GM19240 (cell line): ENCODE data around the gene IER2.
"Not testable (repeated sequence)": the region's sequence is repeated elsewhere in the genome, so short reads cannot be mapped to it uniquely, and the experiment has no call there.

Experiments
- DNase-seq: peaks from one replicate; pipeline ENCODE4 v3.0.0; 2011; ENCODE audit warnings: low spot score; ENCODE audit not compliant: insufficient read length

The IER2 gene

DNA sequence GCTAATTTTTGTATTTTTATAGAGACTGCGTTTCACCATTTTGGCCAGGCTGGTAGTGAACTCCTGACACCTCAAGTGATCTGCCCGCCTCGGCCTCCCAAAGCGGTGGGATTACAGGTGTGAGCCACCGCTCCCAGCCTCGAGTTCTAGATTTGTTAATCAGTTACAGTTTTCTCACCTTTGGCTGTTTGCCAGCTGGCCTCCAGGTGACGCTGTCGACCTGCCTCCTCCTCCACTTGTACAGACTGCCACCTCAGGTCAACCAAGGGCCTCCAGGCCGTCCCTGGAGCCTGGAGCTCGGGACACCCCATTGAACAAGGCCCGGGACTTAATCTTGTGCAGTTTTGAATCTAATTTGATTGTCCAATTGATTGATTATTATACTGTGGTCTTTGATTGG is 45.5 kb downstream of the IER2 start:
- DNase-seq: peak; percentile 81

DNA sequence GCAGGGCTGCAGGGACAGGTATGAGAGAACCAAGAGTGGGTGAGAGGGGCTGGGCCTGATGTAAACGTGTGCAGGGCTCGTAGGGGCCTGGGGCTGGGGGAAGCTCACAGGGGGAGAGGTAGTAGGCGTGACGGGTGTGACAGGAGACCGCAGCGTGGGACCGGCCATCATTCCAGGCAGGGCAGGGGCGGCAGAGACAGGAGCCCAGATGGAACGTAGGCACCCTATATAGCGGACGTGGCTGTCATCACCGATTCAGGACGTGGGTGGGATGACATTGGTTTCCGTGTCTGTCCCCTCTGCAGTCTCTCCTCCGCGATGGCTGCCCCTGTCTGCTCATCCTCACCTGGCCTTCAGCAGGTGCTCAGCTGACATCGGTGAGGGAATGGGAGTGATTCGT is 48.4 kb downstream of the IER2 start:
- DNase-seq: no peak

DNA sequence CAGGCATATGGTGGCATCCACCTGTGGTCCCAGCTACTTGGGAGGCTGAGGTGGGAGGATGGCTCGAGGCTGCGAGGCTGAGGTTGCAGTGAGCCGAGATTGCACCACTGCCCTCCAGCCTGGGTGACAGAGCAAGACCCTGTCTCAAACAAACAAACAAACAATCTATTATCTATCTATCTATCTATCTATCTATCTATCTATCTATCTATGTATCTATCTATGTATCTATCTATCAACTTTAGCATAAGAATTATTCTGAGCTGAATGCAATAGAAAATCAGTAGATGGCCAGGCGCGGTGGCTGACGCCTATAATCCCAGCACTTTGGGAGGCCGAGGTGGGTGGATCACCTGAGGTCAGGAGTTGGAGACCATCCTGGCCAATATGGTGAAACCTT is 51.9 kb downstream of the IER2 start:
- not testable (repeated sequence) for DNase-seq
